ENCODE results near the gene RAP1GAP.
"Not testable (repeated sequence)": the region's sequence is repeated elsewhere in the genome, so short reads cannot be mapped to it uniquely, and the experiment has no call there.

RAP1GAP gene

DNA sequence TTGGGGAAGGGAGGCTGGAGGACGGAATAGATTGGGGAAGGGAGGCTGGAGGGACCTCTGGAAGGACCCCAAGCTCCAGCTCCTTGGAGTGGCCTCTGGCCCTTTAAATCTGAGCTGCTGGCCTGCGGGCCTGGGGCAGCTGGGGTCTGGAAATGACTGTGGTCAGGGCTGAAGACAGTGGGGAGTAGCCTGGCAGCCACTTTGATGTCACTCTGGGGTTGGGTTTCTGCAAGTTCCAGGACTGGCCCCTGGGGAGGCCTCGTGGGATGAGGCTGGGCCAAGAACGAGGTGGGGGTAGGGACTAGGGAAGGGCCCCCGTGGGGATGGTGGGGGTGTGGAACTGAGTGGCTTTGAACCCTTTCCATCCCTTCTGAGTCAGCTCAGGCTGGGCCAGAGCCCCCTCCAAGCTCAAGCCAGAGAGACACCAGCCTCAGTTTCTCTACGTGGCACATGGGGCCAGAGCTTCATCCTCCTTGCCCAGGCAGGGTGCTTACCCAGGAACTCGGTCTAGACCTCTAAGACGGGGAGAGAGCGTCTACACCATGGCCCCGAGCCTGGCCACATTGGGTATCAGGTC is 100.3 kb downstream of the RAP1GAP start:
- Histone ChIP-seq H3K4me3 (ENCODE audit: low read depth, low read length, poor library complexity, severe bottlenecking) (no peak overlapping the region), H2AFZ (ENCODE audit: low read length) (no peak overlapping the region), H4K20me1 (ENCODE audit: insufficient read depth, low read length) (no peaks in the 10 kb centered on the region), H3K36me3 (ENCODE audit: insufficient read depth, low read length) (no peaks in the 10 kb centered on the region), H3K79me2 (ENCODE audit: insufficient read depth, low read length) (no peaks in the 10 kb centered on the region), H3K9me2 (ENCODE audit: low read depth, low read length) (no peaks in the 10 kb centered on the region), H3K27me3 (ENCODE audit: insufficient read depth, low read length) (peaks cover 22% of the 10 kb centered on the region), H3K4me1 (ENCODE audit: insufficient read depth, low read length, severe bottlenecking) (no peaks in the 10 kb centered on the region), H3K9me3 (ENCODE audit: low read length) (no peaks in the 10 kb centered on the region), H3F3A (ENCODE audit: insufficient read depth, low read length) (no peaks in the 10 kb centered on the region), H3K27ac (ENCODE audit: low read depth, low read length, poor library complexity, severe bottlenecking) (no peak overlapping the region), H3K9ac (ENCODE audit: low read length) (no peak overlapping the region), H3K4me2 (ENCODE audit: low read length) (no peak overlapping the region)
- TF ChIP-seq, protein P1, sequence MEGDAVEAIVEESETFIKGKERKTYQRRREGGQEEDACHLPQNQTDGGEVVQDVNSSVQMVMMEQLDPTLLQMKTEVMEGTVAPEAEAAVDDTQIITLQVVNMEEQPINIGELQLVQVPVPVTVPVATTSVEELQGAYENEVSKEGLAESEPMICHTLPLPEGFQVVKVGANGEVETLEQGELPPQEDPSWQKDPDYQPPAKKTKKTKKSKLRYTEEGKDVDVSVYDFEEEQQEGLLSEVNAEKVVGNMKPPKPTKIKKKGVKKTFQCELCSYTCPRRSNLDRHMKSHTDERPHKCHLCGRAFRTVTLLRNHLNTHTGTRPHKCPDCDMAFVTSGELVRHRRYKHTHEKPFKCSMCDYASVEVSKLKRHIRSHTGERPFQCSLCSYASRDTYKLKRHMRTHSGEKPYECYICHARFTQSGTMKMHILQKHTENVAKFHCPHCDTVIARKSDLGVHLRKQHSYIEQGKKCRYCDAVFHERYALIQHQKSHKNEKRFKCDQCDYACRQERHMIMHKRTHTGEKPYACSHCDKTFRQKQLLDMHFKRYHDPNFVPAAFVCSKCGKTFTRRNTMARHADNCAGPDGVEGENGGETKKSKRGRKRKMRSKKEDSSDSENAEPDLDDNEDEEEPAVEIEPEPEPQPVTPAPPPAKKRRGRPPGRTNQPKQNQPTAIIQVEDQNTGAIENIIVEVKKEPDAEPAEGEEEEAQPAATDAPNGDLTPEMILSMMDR (IDR thresholded peaks at IDR 0.05; ENCODE audit: low read length), result no peak
- TF ChIP-seq EZH2 (IDR thresholded peaks at IDR 0.05; ENCODE audit: borderline replicate concordance, low read length), result no peak

DNA sequence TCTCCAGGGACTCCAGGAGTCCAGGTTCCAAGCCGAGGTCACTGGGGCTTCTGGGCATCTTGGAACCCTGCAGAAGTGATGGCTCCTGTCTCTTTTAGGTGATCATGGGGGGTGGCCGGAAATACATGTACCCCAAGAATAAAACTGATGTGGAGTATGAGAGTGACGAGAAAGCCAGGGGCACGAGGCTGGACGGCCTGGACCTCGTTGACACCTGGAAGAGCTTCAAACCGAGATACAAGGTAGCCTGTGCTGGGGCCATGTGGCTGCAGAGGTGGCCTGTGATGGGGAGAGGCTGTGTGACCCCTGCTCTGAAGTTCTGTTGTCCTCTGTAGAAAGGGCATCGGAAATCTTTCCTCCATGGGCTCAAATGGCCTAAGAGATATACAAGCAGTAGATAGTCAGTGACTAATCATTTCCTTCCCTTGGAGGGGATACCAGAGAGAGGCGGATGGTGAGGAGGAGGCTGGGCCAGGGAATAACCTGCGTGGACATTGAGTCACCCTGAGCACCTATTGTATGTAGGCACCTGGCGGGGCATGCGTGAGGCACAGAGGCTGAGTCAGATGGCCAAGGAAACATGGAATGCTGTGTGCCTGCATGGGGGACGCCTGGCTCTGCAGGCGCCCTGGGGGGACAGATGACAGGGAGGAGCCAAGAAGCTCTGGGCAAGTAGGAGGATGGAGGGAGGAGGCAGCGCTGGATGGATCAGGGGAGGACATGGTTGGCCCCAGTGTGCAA is 101.0 kb downstream of the RAP1GAP start:
- Histone ChIP-seq H3K4me3 (ENCODE audit: low read depth, low read length, poor library complexity, severe bottlenecking) (no peak overlapping the region), H2AFZ (ENCODE audit: low read length) (no peak overlapping the region), H4K20me1 (ENCODE audit: insufficient read depth, low read length) (no peaks in the 10 kb centered on the region), H3K79me2 (ENCODE audit: insufficient read depth, low read length) (no peaks in the 10 kb centered on the region), H3K9me3 (ENCODE audit: low read length) (no peaks in the 10 kb centered on the region), H3K27me3 (ENCODE audit: insufficient read depth, low read length) (peaks cover 22% of the 10 kb centered on the region), H3K4me2 (ENCODE audit: low read length) (no peak overlapping the region), H3F3A (ENCODE audit: insufficient read depth, low read length) (no peaks in the 10 kb centered on the region), H3K9ac (ENCODE audit: low read length) (no peak overlapping the region), H3K27ac (ENCODE audit: low read depth, low read length, poor library complexity, severe bottlenecking) (no peak overlapping the region), H3K4me1 (ENCODE audit: insufficient read depth, low read length, severe bottlenecking) (no peaks in the 10 kb centered on the region), H3K36me3 (ENCODE audit: insufficient read depth, low read length) (no peaks in the 10 kb centered on the region), H3K9me2 (ENCODE audit: low read depth, low read length) (no peaks in the 10 kb centered on the region)
- TF ChIP-seq, protein P1 (IDR thresholded peaks at IDR 0.05; ENCODE audit: low read length), result no peak
- no peak for TF ChIP-seq EZH2 (IDR thresholded peaks at IDR 0.05; ENCODE audit: borderline replicate concordance, low read length)

DNA sequence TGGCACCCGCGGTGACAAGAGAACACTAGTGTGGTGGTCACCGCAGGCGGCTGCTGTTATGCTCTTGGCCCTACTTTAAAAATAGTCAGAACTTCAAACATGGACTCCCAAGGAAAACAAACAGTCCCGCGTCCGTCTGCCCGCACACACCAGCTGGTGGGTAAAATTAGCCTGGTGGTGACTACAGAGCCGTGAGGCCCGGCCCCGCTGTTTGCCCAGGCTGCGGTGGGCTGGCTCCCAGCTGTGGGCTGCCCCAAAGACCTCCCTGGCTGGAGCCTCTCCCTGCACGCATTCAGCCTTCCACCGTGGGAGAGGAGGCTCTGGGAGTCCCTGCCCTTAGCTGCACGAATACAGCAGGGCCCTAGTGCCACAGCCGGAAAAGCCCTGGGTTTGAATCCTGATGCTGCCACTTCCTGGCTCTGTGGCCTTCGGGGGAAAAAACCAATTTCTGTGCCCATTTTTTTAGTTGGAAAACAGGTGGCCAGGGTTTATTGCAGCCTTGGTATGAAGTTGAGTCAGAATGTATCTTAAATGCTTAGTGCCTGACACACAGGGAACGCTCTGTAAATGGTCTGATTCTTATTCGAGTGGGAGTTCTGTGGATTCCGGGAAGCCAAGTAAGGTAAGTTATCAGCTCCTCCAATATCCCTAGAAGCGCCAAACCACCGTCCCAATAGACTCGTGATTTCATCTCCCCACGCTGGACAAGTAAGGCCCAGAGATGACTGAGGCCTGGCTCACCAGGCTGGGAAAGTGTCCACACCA is 101.7 kb downstream of the RAP1GAP start:
- no peaks in the 10 kb centered on the region for H3K36me3 ChIP-seq (ENCODE audit: insufficient read depth, low read length)
- no peaks in the 10 kb centered on the region for H3K9me3 ChIP-seq (ENCODE audit: low read length)
- H3K9ac ChIP-seq (ENCODE audit: low read length), result no peak overlapping the region
- H3K79me2 ChIP-seq (ENCODE audit: insufficient read depth, low read length), result no peaks in the 10 kb centered on the region
- no peaks in the 10 kb centered on the region for H3K9me2 ChIP-seq (ENCODE audit: low read depth, low read length)
- no peaks in the 10 kb centered on the region for H4K20me1 ChIP-seq (ENCODE audit: insufficient read depth, low read length)
- no peak overlapping the region for H2AFZ ChIP-seq (ENCODE audit: low read length)
- no peaks in the 10 kb centered on the region for H3F3A ChIP-seq (ENCODE audit: insufficient read depth, low read length)
- no peak overlapping the region for H3K4me2 ChIP-seq (ENCODE audit: low read length)
- H3K4me3 ChIP-seq (ENCODE audit: low read depth, low read length, poor library complexity, severe bottlenecking), result no peak overlapping the region
- no peaks in the 10 kb centered on the region for H3K4me1 ChIP-seq (ENCODE audit: insufficient read depth, low read length, severe bottlenecking)
- TF ChIP-seq, protein P1 (IDR thresholded peaks at IDR 0.05; ENCODE audit: low read length), result no peak
- TF ChIP-seq EZH2 (IDR thresholded peaks at IDR 0.05; ENCODE audit: borderline replicate concordance, low read length), result no peak
- peaks cover 22% of the 10 kb centered on the region for H3K27me3 ChIP-seq (ENCODE audit: insufficient read depth, low read length)
- H3K27ac ChIP-seq (ENCODE audit: low read depth, low read length, poor library complexity, severe bottlenecking), result no peak overlapping the region

DNA sequence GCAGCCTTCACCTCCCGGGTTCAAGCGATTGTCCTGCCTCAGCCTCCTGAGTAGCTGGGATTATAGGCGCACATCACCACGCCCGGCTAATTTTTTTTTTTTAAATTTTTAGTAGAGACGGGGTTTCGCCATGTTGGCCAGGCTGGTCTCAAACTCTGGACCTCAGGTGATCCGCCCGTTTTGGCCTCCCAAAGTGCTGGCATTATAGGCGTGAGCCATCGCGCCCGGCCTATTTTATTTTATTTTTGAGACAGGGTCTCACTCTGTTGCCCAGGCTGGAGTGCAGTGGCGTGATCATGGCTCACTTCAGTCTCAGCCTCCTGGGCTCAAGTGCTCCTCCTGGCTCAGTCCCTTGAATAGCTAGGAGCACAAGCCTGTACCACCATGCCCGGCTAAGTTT is 102.8 kb downstream of the RAP1GAP start:
- not testable (repeated sequence) for H3K9me2 ChIP-seq (ENCODE audit: low read depth, low read length); H3K36me3 ChIP-seq (ENCODE audit: insufficient read depth, low read length); H3K4me1 ChIP-seq (ENCODE audit: insufficient read depth, low read length, severe bottlenecking)

More for the DNA sequence above, 102.8 kb downstream of the RAP1GAP start:
- H3K4me2 ChIP-seq (ENCODE audit: low read length); H3K9ac ChIP-seq (ENCODE audit: low read length); H4K20me1 ChIP-seq (ENCODE audit: insufficient read depth, low read length); H3F3A ChIP-seq (ENCODE audit: insufficient read depth, low read length); H3K9me3 ChIP-seq (ENCODE audit: low read length); H3K4me3 ChIP-seq (ENCODE audit: low read depth, low read length, poor library complexity, severe bottlenecking); H3K79me2 ChIP-seq (ENCODE audit: insufficient read depth, low read length); H3K27ac ChIP-seq (ENCODE audit: low read depth, low read length, poor library complexity, severe bottlenecking); H2AFZ ChIP-seq (ENCODE audit: low read length): not testable (repeated sequence)
- peaks cover 22% of the 10 kb centered on the region; the same call in 1 of the 2 replicates for H3K27me3 ChIP-seq (ENCODE audit: insufficient read depth, low read length)
